Right lobe of liver (tissue), 4 donors: ENCODE results near the gene VSIG4.

Experiments
- CTCF ChIP-seq, 4 donors: fragments of 200-600 bp in 3 of 4; fragments of 450-650 bp in 1 of 4; IDR thresholded peaks; one replicate each; pipeline versions ENCODE4 v1.5.1 to v1.8.0; 2016 to 2022; ENCODE audit warnings: antibody characterized with exemption in 4 of 4, mild to moderate bottlenecking in 2 of 4
- POLR2A ChIP-seq: fragments of 450-650 bp; IDR thresholded peaks from one replicate; pipeline ENCODE4 v1.6.1; 2017; ENCODE audit warnings: antibody characterized with exemption, mild to moderate bottlenecking
- donor health status: DM: no; HTN: no; CAD: no.
- donor health status: DM: no; HTN: no; CAD: no.
- donor health status: DM: no; HTN: yes; CAD: no.

GRCh38 chrX:66054978-66055377, 15.1 kb upstream of the VSIG4 start:
- TF ChIP-seq CTCF (IDR thresholded peaks at IDR 0.05): no peak
- no peak for TF ChIP-seq POLR2A
